Stimulated activated CD4-positive, alpha-beta T cell treated with anti-CD3 and anti-CD28 coated beads, Interleukin-12 subunit alpha, Interleukin-12 subunit beta, amount 100 ng/mL, for 24 hours (primary cell): ENCODE measurements around the gene MXRA7.
"Not testable (repeated sequence)": the region's sequence is repeated elsewhere in the genome, so short reads cannot be mapped to it uniquely, and the experiment has no call there.

Experiments
- DNase-seq, 2 experiments: peaks; one replicate each; pipeline ENCODE4 v3.0.0-alpha.2; 2020; ENCODE audit warnings: low read depth in 2 of 2

MXRA7 gene

GRCh38 chr17:76716146-76716838, 5.5 kb upstream of the MXRA7 start:
- DNase-seq = no peak

GRCh38 chr17:76715496-76715830, 4.7 kb upstream of the MXRA7 start:
- DNase-seq = no peak

GRCh38 chr17:76714822-76715495, 4.2 kb upstream of the MXRA7 start:
- DNase-seq = peak; percentile 52 to 81

- no peak for DNase-seq
Measured at GRCh38 chr17:76714336-76714735, 3.6 kb upstream of the MXRA7 start.

GRCh38 chr17:76713765-76714164, 3.0 kb upstream of the MXRA7 start:
- DNase-seq = no peak

GRCh38 chr17:76712321-76712720, 1.6 kb upstream of the MXRA7 start:
- DNase-seq = not testable (repeated sequence)

GRCh38 chr17:76709951-76710862, 558 bp downstream of the MXRA7 start:
- not testable (repeated sequence) for DNase-seq

- DNase-seq = no peak
Measured at GRCh38 chr17:76709077-76709950, 1.5 kb downstream of the MXRA7 start.

- DNase-seq = no peak
Measured at GRCh38 chr17:76707985-76708807, 2.6 kb downstream of the MXRA7 start.

GRCh38 chr17:76706817-76707216, 3.9 kb downstream of the MXRA7 start:
- no peak for DNase-seq

- no peak for DNase-seq
Measured at GRCh38 chr17:76704805-76705204, 6.0 kb downstream of the MXRA7 start.

GRCh38 chr17:76702941-76703637, 7.7 kb downstream of the MXRA7 start:
- no peak for DNase-seq

GRCh38 chr17:76702076-76702475, 8.7 kb downstream of the MXRA7 start:
- no peak for DNase-seq

GRCh38 chr17:76701471-76701967, 9.2 kb downstream of the MXRA7 start:
- DNase-seq = no peak

GRCh38 chr17:76700617-76701470, 9.9 kb downstream of the MXRA7 start:
- no peak for DNase-seq

- DNase-seq = no peak
Measured at GRCh38 chr17:76700270-76700616, 10.5 kb downstream of the MXRA7 start.

- not testable (repeated sequence) for DNase-seq
Measured at GRCh38 chr17:76698466-76698977, 12.2 kb downstream of the MXRA7 start.

- no peak for DNase-seq
Measured at GRCh38 chr17:76697702-76698465, 12.9 kb downstream of the MXRA7 start.
